A549 treated with GW870086 at 1 μM for 4 hours (cell line): ENCODE data around the gene GRM3. TPM values are rescaled to one million over a fixed set of nuclear protein-coding genes. Genes with fewer than 3 reads are reported as not detected.

Experiments used
- total RNA-seq: library from RNA; stranded (reverse); fragments of 200-300 nt; extraction: Qiagen RNA extraction; gene quantifications from 5 replicates; pipeline ENCODE4 v1.2.3, GENCODE V29; 2022; ENCODE audit warnings: low read depth

The GRM3 gene
- not detected in 5 replicates for total RNA-seq

DNA sequence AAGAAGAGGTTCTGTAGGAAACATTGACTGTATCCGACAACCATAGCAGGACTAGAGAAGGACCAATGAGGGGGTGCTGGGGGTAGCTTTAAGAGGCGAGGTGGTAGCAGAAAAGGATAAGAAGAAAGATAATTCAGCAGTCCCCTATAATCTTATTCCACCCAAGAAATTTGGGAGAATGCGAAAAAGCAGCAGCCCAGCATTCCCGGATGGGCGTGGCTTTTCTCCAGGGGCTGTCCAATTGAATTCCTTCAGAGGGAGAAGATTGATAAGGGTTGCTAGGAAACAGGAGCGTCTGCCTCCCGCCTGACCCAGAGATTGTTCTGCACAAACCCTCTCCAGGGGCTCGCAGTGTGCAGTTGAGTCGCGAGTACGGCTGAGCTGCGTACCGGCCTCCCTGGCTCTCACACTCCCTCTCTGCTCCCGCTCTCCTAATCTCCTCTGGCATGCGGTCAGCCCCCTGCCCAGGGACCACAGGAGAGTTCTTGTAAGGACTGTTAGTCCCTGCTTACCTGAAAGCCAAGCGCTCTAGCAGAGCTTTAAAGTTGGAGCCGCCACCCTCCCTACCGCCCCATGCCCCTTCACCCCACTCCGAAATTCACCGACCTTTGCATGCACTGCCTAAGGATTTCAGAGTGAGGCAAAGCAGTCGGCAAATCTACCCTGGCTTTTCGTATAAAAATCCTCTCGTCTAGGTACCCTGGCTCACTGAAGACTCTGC, at the start of gene GRM3:
TSS of gene GRM3 (plus strand) at position 349 of the 721 bp plus-strand sequence. CDS start 121,237 bp downstream, outside the sequence.

